Effector memory CD4-positive, alpha-beta T cell (primary cell): ENCODE results near the gene CARD16.

Experiments used
- DNase-seq, 3 donors: peaks; one replicate each; pipeline ENCODE4 v3.0.0-alpha.2; 2020
- H3K27ac ChIP-seq: 2 replicates; pipeline ENCODE4 v1.7.0; 2013; ENCODE audit warnings: mild to moderate bottlenecking, low read length, moderate library complexity; ENCODE audit not compliant: insufficient read depth, poor library complexity, severe bottlenecking
- H3K27me3 ChIP-seq: replicated peaks from 2 replicates; pipeline ENCODE4 v1.7.0; 2013; ENCODE audit warnings: mild to moderate bottlenecking, low read length; ENCODE audit not compliant: insufficient read depth, control insufficient read depth, poor library complexity, severe bottlenecking
- H3K36me3 ChIP-seq: 2 replicates; pipeline ENCODE4 v1.7.0; 2013; ENCODE audit warnings: mild to moderate bottlenecking, low read length, moderate library complexity; ENCODE audit not compliant: control insufficient read depth, insufficient read depth
- H3K4me1 ChIP-seq: 2 replicates; pipeline ENCODE4 v1.7.0; 2013; ENCODE audit warnings: low read length, mild to moderate bottlenecking; ENCODE audit not compliant: control insufficient read depth, insufficient read depth, poor library complexity, severe bottlenecking
- H3K4me3 ChIP-seq: 2 replicates; pipeline ENCODE4 v1.7.0; 2013; ENCODE audit warnings: low read length, low read depth, mild to moderate bottlenecking; ENCODE audit not compliant: insufficient read depth, poor library complexity, severe bottlenecking
- H3K9me3 ChIP-seq: 2 replicates; pipeline ENCODE4 v1.7.0; 2013; ENCODE audit warnings: mild to moderate bottlenecking, low read length, moderate library complexity; ENCODE audit not compliant: control insufficient read depth

Gene CARD16

DNA sequence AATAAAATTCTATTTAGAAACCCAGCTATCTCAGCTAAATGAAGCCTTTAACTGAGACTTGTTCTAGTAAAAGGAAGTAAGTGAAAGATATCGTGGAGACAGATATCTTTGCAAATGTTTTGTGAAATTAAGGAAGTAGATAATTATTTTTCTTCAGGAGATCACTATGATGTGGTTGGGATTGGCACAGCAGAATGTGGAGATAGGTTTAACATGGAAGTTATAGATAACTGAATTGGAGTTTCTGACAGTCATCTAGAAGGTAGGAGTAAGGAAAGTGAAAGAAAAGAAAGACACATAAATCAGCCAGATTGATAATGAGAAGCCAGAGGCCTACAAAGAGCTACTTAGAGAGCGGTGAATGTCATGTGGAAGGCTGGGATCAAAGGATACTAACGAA lies 17.5 kb downstream of the CARD16 start:
- Histone ChIP-seq H3K4me3 (no peak overlapping the region), H3K27ac (peak overlapping the region; percentile 21), H3K4me1 (no peaks in the 10 kb centered on the region), H3K36me3 (peaks cover 47% of the 10 kb centered on the region), H3K9me3 (no peaks in the 10 kb centered on the region), H3K27me3 (no peaks in the 10 kb centered on the region)
- no peak for DNase-seq

DNA sequence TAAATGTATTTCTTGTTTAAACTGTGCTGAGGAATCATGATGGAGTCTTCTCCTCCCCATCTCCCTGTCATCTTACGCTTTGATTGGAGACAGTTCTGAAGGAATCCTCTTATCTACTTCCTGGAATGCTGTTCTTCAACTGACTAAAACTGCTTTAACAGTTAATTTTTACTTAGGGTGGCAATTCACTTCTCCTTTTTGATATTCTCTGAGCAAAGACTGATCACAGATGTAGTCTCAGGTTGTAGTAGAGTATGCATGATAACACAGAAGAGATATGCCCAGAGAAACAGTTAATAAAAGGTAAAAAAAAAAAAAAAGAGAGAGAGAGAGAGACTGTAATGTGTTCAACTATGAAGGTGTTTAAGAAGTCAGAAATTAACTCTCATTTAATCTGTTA lies 20.7 kb downstream of the CARD16 start:
- H3K27ac ChIP-seq, result no peak overlapping the region
- H3K4me1 ChIP-seq, result no peaks in the 10 kb centered on the region
- no peak for DNase-seq
- H3K36me3 ChIP-seq, result peaks cover 28% of the 10 kb centered on the region
- H3K27me3 ChIP-seq, result no peaks in the 10 kb centered on the region
- no peak overlapping the region for H3K4me3 ChIP-seq
- no peaks in the 10 kb centered on the region for H3K9me3 ChIP-seq

DNA sequence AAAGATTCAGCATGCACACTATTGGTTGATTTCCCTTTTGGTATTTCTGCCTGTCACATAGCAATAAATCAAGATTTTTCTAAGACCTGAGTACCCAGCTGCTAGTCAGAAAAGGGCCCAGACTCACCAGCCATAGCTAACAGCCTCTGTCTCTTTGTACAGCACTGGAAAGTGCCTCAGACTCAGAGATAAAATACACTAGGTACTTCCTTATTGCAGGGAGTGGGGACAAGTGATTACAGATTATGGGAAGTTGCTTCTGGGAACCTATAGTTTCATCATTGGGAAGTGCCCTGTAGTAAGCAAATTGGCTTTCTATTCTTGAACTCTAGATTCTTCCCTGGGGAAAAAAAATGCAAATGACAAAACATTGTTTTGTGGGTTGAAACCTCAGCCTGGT lies 22.1 kb downstream of the CARD16 start, which contains the start of gene CASP5:
CASP5 (minus strand) TSS at position 166 of the 400 bp plus-strand sequence; CDS start at position 134, 32 bp downstream.
- Histone ChIP-seq H3K27me3 (no peaks in the 10 kb centered on the region), H3K36me3 (peaks cover 25% of the 10 kb centered on the region), H3K27ac (no peak within 1 kb of the TSS), H3K4me3 (no peak within 1 kb of the TSS), H3K9me3 (no peaks in the 10 kb centered on the region), H3K4me1 (no peaks in the 10 kb centered on the region)
- no peak for DNase-seq

DNA sequence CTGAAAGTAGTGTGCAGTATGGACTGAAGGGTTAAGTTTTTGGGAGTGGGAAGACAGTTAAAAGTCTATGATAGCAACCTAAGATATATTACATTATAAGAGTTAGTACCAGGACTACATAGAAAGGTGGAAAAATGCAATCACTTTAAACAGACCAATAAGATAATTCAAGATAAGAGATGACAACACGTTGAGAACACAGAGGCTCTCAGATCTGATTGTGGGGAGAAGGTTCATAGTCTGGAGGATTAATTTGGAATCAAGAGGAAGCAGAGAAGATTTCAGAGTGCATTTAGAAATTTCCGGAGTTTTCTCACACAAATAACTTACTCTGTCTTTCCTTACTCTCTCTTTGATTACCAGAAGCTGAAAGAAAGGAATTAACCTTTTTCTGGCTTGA lies 22.6 kb downstream of the CARD16 start:
- no peak overlapping the region for H3K4me3 ChIP-seq
- no peaks in the 10 kb centered on the region for H3K27me3 ChIP-seq
- no peak for DNase-seq
- H3K9me3 ChIP-seq, result no peaks in the 10 kb centered on the region
- no peak overlapping the region for H3K27ac ChIP-seq
- no peaks in the 10 kb centered on the region for H3K4me1 ChIP-seq
- H3K36me3 ChIP-seq, result peaks cover 22% of the 10 kb centered on the region

DNA sequence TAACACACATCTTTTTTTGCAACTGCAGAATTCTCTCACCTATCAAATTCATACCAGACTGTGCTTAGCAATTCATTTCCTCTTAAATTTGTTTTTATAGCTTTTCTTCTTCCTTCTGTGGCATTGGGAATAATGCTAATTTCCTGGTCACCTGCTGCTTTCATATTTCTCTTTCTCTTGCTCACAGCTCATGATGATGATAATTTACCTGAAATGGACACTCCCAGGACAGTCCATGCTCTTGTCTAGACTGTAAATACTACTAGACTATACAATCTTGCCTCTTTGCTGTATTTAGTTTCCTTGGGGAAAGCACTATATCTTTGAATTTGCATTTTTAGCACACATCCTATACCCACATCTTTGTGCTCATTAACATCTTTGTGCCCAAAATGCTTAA lies 37.7 kb downstream of the CARD16 start:
- no peaks in the 10 kb centered on the region for H3K4me1 ChIP-seq
- no peaks in the 10 kb centered on the region for H3K36me3 ChIP-seq
- DNase-seq, result no peak
- no peak overlapping the region for H3K27ac ChIP-seq
- H3K4me3 ChIP-seq, result no peak overlapping the region
- H3K27me3 ChIP-seq, result no peaks in the 10 kb centered on the region
- H3K9me3 ChIP-seq, result no peaks in the 10 kb centered on the region

DNA sequence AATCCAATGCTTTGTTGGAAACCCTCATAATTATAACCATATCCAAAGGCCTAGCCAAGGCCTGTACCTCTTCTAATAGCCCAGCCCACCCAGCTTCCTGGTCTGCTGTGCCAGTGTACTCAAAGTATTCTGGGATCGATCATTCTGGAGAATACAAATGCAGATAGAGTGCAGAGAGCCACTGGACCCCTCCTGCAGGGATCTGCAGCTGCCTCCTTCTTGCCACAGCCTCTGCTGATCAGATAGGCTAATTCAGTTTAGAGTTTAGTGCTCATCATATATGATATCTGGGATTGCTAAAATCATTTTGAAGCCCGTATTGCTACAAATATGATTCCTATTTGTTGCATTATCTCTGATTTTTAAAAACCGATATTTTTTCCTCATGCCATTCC lies 39.7 kb downstream of the CARD16 start:
- H3K4me3 ChIP-seq, result no peak overlapping the region
- no peaks in the 10 kb centered on the region for H3K4me1 ChIP-seq
- H3K36me3 ChIP-seq, result no peaks in the 10 kb centered on the region
- no peak overlapping the region for H3K27ac ChIP-seq
- no peak for DNase-seq
- no peaks in the 10 kb centered on the region for H3K9me3 ChIP-seq
- no peaks in the 10 kb centered on the region for H3K27me3 ChIP-seq

DNA sequence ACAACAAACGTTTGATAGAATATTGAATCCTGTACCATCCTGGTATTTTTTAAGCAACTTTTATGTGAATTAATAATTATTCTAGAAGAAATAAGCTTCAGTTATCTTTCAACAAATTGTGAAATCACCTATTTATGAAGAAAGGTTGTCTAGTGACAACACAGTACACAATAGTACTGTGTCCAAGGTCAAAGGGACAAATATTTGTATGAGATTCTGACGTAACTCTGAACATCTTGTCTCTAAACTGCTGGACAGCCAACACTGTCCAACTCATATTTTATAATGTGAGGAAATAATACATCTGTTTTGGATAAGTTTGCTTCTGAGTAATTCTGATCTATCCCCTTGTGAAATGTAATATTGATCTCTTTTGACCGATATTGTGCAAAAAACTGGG lies 41.1 kb downstream of the CARD16 start:
- Histone ChIP-seq H3K27me3 (no peaks in the 10 kb centered on the region), H3K27ac (no peak overlapping the region), H3K4me3 (no peak overlapping the region), H3K4me1 (no peaks in the 10 kb centered on the region), H3K9me3 (no peaks in the 10 kb centered on the region), H3K36me3 (no peaks in the 10 kb centered on the region)
- no peak for DNase-seq

DNA sequence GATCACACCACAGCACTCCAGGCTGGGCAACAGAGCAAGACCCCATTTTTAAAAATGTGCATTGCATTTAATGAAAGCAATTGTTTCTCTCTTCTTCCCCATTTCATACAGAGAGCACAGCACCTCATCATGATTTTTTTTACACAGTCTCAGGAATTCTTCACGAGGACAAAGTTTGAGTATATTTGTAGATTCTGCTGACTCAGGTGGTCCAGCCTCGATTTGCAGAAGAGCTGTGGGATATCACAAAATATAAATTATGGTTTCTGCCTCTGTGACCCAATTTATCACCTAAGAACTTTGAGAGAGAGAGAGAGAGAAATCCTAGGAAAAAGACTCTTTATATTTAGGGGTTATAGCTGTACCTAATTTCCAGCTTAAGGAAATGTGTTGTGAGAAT lies 42.0 kb downstream of the CARD16 start:
- no peaks in the 10 kb centered on the region for H3K27me3 ChIP-seq
- no peak overlapping the region for H3K4me3 ChIP-seq
- no peak overlapping the region for H3K27ac ChIP-seq
- H3K9me3 ChIP-seq, result no peaks in the 10 kb centered on the region
- no peaks in the 10 kb centered on the region for H3K36me3 ChIP-seq
- no peak for DNase-seq
- no peaks in the 10 kb centered on the region for H3K4me1 ChIP-seq

DNA sequence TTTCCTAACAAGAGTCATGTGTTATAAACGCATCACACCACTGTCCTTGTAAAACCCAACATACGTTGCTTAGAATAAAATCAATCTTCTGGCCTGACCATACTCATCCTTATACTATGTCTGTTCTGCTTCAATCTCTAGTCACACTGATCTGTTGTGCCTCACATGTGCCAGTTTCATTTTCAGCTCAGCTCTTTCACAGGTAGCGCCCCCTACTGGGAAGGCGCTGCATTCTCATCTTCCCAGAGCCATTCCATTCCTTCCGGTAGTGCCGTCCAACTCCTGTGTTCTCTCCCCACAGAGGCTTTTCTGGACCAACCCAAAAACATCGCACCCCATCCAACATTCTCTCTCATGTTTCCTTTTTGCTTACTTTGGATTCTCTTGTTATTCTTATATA lies 44.3 kb downstream of the CARD16 start:
- no peak overlapping the region for H3K27ac ChIP-seq
- no peaks in the 10 kb centered on the region for H3K9me3 ChIP-seq
- no peaks in the 10 kb centered on the region for H3K27me3 ChIP-seq
- H3K4me3 ChIP-seq, result no peak overlapping the region
- H3K36me3 ChIP-seq, result no peaks in the 10 kb centered on the region
- DNase-seq, result peak; percentile 5 to 41 (median 30)
- no peaks in the 10 kb centered on the region for H3K4me1 ChIP-seq

DNA sequence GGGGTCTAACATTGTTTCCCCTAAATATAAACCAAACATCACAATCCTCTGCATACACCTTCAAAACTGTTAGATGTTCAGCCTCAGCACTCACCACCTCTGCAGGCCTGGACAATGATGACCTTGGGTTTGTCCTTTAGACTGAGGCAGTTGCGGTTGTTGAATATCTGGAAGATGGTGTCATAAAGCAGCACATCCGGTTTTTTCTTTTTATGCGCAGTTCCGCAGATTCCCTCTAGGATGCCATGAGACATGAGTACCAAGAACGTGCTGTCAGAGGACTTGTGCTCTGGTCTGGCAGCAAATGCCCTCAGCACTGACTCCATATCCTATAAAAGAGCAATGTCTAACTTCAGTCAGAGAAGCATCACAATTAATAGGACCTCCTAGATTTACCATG lies 45.0 kb downstream of the CARD16 start:
- no peak overlapping the region for H3K4me3 ChIP-seq
- H3K36me3 ChIP-seq, result no peaks in the 10 kb centered on the region
- no peaks in the 10 kb centered on the region for H3K27me3 ChIP-seq
- no peak overlapping the region for H3K27ac ChIP-seq
- no peak for DNase-seq
- H3K4me1 ChIP-seq, result no peaks in the 10 kb centered on the region
- no peaks in the 10 kb centered on the region for H3K9me3 ChIP-seq

DNA sequence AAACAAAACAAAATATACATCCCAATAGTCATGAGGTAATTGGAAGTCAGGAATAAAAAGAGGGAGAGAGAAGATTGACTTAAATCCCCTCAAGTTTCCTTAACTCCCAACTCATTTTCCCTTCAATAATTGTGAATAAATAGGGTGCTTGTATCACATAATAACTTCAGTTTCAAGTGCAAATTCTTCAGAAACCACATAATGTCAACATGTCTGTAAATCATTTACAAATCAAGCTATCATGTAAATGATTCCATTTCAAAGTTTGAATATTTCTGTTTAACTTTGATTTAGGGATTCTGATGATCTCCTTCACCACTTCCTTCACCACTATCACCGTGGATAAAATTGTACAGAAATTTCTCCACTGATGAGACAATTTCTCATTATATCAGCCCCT lies 45.4 kb downstream of the CARD16 start:
- Histone ChIP-seq H3K9me3 (no peaks in the 10 kb centered on the region), H3K4me1 (peaks cover 3% of the 10 kb centered on the region), H3K36me3 (no peaks in the 10 kb centered on the region), H3K4me3 (no peak overlapping the region), H3K27me3 (no peaks in the 10 kb centered on the region), H3K27ac (no peak overlapping the region)
- no peak for DNase-seq
